ENCODE results near the gene CENPW.
A peak's percentile ranks its signal among the peaks of the same experiment; 100 is the strongest.

CENPW gene

GRCh38 chr6:126339796-126340609 lies at the start of gene CENPW:
Gene CENPW, plus strand, starts transcription at chr6:126340115. Its CDS starts 159 bp downstream, at chr6:126340274.
- DNase-seq (ENCODE audit: extremely low read depth in 1 of 2, low read depth in 1 of 2), result peak; percentile 86 to 92

- DNase-seq (ENCODE audit: extremely low read depth in 1 of 2, low read depth in 1 of 2), result no peak
Observed at GRCh38 chr6:126293891-126294524, 45.9 kb upstream of the CENPW start.

DNA sequence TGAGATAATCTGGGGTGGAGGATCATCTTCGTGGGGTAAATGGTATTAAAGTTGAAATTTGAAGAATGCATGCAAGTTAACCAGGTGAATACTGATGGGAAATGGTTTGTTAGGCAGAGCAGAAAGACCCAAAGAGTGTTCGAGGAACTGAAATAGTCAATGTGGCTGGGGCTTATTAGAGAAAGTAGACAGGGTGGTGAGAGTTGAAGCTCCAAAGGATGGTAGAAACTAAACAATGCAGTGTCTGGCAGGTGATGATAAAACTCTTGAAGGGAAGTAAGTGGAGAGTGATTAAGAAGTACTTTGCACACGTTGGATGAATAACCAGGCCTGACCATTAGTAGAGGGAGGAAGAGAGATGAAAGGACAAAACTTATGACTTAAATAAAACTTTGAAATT lies 39.8 kb upstream of the CENPW start:
- DNase-seq (ENCODE audit: extremely low read depth in 1 of 2, low read depth in 1 of 2), result no peak

DNA sequence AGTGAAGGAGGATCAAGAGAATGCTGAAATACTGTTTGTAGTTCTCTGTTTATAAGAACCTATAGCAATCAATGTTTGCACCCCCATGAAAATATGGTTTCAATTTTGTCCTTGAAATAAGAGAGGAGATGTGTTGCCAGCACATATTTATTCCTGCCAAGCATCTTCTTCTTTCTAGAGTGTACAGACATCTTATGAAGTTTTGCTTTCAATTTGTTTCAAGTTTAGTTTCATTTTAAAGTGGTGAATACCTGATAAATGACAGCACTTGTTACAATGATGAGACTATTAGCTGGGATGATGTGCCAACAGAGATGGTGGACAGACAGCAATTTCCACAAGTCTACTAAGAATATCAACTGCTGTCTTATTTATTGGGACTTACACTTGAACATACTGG lies 39.2 kb upstream of the CENPW start:
- no peak for DNase-seq (ENCODE audit: extremely low read depth in 1 of 2, low read depth in 1 of 2)

DNA sequence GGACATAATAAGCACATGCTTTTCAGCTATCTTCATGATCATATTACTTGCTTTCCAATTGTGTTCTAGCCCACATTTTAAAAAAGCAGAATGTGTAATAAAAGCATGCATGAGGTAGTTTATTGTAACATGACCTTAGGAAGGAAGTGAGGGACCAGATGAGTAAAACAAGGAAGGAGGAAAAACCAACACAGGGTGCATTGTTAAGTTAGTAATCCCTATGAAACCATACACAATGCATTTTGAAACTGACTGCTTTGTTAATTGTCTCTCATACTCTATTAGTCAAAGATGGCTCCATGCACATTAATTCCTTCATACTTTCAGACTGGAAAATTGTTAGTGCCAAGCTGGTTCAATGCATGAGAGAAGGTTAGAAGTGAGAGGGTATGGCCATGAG lies 37.7 kb upstream of the CENPW start:
- DNase-seq (ENCODE audit: extremely low read depth in 1 of 2, low read depth in 1 of 2), result no peak

GRCh38 chr6:126307849-126308248 lies 32.1 kb upstream of the CENPW start:
- no peak for DNase-seq (ENCODE audit: extremely low read depth in 1 of 2, low read depth in 1 of 2)

GRCh38 chr6:126308362-126308761 lies 31.6 kb upstream of the CENPW start:
- no peak for DNase-seq (ENCODE audit: extremely low read depth in 1 of 2, low read depth in 1 of 2)

- DNase-seq (ENCODE audit: extremely low read depth in 1 of 2, low read depth in 1 of 2), result no peak
Observed at GRCh38 chr6:126312013-126312665, 27.8 kb upstream of the CENPW start.

GRCh38 chr6:126313941-126314340 lies 26.0 kb upstream of the CENPW start:
- DNase-seq (ENCODE audit: extremely low read depth in 1 of 2, low read depth in 1 of 2), result no peak

DNA sequence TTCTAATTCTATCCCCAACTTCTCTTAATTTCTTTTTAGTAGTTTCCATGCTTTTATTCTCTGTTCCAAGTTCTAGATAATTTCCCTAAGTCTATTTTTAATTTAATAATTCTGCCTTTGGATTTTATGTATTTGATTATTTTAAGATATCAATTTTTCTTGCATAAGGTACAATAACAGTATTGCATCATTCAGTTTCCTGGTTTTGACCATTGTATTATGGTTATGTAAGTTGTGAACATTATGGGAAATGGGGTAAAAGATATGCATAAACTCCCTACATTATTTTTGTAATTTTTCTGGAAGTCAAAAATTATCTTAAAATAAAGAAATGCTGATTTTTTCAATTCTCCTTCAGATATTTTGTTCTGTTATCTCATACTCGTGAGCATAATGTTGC lies 21.1 kb upstream of the CENPW start:
- no peak for DNase-seq (ENCODE audit: extremely low read depth in 1 of 2, low read depth in 1 of 2)

DNA sequence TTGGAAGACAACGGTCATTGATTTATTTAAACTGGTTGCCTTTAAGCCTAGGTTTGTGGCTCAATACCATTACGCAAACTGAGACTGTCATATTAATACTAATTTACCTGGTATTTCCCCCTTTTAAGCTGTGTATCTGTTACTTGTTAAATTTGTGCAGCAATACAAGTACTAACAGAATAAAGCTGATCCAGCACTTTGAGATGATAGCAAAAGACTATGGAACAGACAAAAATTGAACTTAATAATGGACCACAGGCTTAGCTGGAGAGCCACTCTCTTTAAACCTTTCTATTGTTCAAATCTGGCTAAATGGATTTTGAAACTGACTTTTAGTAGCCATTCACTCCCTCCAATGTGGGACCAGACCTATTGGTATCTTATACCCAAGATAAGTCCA lies 6.2 kb upstream of the CENPW start:
- no peak for DNase-seq (ENCODE audit: extremely low read depth in 1 of 2, low read depth in 1 of 2)

DNA sequence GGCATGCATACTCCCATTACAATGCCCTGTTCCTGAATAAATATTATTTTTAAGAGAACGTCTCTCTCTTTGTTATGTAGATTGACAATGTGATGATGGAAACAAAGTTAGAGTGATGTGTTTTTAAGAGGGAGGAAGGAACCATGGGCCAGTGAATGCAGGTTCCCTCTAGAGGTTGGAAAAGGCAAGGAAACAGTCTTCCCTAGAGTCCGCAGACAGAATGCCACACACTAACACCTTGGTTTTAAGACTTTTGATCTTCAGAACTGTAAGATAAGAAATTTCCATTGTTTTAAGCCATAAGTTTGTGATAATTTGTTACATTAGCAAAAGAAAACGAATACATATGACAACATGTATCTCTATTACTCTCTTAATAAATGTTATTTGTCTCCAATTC lies 4.7 kb upstream of the CENPW start:
- no peak for DNase-seq (ENCODE audit: extremely low read depth in 1 of 2, low read depth in 1 of 2)

- no peak for DNase-seq (ENCODE audit: extremely low read depth in 1 of 2, low read depth in 1 of 2)
Observed at GRCh38 chr6:126337323-126337722, 2.6 kb upstream of the CENPW start.

DNA sequence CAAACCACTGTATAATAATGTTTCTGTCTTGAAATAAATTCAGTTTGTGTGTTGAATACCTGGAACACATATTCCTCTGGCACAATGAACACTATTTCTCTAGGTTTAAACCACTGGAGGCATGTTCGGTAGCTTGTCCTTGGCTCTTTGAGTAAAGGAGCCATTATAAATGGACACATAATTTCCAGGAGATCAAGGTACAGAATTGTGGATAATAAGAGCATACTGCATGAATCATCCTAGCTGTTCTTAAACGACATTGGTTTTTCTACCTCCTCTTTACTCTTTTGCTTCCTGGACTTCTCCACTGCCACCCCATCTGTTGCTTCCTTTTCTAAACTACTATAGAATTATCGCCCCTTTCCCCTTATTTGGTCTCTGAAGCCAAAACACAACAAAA lies 1.2 kb downstream of the CENPW start:
- DNase-seq (ENCODE audit: extremely low read depth in 1 of 2, low read depth in 1 of 2), result no peak

DNA sequence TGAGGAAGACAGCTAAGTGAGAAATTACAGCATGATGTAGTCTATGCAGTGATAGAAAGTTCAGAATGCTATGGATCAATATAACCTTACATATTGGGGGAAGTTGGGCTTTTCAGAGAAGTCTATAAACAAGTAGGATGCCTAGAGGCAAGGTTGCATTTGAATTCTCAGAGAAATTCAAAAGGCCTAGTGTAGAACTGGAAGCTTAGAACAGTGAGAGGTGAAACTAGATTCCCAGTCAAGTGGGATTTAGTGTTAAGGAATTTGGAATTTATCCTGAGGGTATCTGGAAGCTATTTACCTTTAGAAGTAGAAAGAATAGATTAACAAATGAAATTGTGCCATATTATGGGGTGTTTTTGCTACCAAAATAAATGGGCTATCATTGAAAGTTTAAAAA lies 4.3 kb downstream of the CENPW start:
- no peak for DNase-seq (ENCODE audit: extremely low read depth in 1 of 2, low read depth in 1 of 2)

- DNase-seq (ENCODE audit: extremely low read depth in 1 of 2, low read depth in 1 of 2), result no peak
Observed at GRCh38 chr6:126351960-126352359, 12.0 kb downstream of the CENPW start.

DNA sequence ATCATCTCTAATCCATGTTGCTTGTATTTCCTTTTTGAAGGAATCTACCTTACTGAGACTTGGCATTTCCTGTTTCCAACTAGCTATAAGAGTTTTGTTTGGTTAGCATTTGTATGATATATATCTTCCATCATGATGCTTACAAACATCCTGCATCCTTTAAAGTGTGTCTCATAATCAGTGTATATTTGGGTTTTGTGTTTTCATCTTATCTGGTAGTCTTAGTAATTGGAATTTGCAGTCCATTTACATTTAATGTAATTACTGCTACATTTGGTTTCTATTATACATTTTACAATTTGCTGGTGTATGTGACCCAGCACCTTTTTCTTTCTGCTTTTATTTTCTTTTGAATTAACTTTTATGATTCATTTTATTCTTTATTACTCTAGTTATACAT lies 12.6 kb downstream of the CENPW start:
- DNase-seq (ENCODE audit: extremely low read depth in 1 of 2, low read depth in 1 of 2), result no peak

- DNase-seq (ENCODE audit: extremely low read depth in 1 of 2, low read depth in 1 of 2), result no peak
Observed at GRCh38 chr6:126356526-126356925, 16.6 kb downstream of the CENPW start.

- DNase-seq (ENCODE audit: extremely low read depth in 1 of 2, low read depth in 1 of 2), result no peak
Observed at GRCh38 chr6:126359936-126360537, 20.1 kb downstream of the CENPW start.

DNA sequence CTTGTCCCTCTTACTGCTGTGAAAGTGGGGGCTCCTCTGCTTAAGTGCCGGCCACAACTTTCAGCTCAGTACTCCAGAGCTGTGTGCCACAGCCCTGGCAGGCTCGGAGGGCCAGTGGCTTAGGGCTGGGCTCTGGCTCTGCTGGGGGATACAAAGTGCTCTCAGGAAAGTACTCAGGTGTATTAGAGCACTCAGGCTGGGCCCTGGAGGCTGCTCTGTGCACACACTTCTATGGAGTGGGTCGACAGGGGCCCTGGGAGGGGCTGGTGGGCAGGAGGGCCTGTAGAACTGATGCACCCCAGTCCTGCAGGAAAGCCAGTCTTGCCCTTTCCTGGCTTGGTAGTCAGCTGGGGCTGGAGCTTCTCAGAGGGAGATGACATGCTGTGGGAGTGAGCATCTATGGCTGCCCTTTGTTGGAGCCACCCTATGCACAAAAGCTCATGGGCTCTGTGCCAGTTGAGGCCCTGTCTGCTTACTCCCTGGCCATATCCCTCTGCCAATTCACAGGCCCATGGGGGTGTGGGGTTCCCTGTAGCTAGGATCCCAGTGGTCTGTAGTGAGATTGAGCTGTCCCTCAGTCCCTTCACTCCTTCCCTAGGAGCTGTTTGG lies 22.0 kb downstream of the CENPW start:
- DNase-seq (ENCODE audit: extremely low read depth in 1 of 2, low read depth in 1 of 2), result no peak

- DNase-seq (ENCODE audit: extremely low read depth in 1 of 2, low read depth in 1 of 2), result no peak
Observed at GRCh38 chr6:126367849-126368248, 27.9 kb downstream of the CENPW start.

All from stimulated activated CD8-positive, alpha-beta memory T cell treated with anti-CD3 and anti-CD28 coated beads, Interleukin-7, amount 100 ng/mL, for 48 hours (primary cell).